Measurements from ENCODE around the gene TRIM50.

DNA sequence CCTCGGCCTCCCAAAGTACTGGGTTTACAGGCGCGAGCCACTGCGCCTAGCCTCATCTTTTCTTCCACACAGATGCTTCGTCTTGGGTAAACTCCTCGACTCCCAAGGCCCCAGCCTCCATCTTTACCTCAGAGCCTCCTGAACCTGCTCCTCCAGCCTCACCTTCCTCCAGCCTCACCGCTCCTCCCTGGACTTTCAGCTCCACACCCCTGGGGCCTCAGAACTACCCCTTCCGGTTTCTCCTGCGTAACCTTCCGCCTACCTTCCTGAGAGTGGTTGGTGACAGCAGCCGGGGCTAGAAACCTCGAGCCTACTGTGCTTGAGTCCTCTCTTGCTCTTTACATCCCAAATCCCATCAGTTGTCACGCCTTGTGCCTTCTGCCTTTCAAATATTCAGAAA lies 45.9 kb upstream of the TRIM50 start:
- no peak for TF ChIP-seq CTCF (IDR thresholded peaks at IDR 0.05; ENCODE audit: borderline replicate concordance, extremely low read depth, low read length, poor library complexity, severe bottlenecking)
- no peak for TF ChIP-seq EZH2 (IDR thresholded peaks at IDR 0.05; ENCODE audit: borderline replicate concordance, low read depth, low read length, severe bottlenecking)

Data from DND-41 (cell line).